Vein endothelial cell (primary cell): ENCODE results near the gene ZNF829. TPM values are rescaled to one million over a fixed set of nuclear protein-coding genes. Genes with fewer than 3 reads are reported as not detected.

Experiments used
- small RNA-seq: library from RNA; depleted of rRNA; stranded (forward); fragments of <200 nt; gene quantifications from one replicate; pipeline ENCODE3, GENCODE V24; 2012
- total RNA-seq: library from RNA; depleted of rRNA; stranded (reverse); fragments of >200 nt; gene quantifications from 2 replicates; pipeline ENCODE4 v1.2.3, GENCODE V29; 2012

ZNF829 gene
- 1.3 and 2.3 TPM in 2 replicates for total RNA-seq

DNA sequence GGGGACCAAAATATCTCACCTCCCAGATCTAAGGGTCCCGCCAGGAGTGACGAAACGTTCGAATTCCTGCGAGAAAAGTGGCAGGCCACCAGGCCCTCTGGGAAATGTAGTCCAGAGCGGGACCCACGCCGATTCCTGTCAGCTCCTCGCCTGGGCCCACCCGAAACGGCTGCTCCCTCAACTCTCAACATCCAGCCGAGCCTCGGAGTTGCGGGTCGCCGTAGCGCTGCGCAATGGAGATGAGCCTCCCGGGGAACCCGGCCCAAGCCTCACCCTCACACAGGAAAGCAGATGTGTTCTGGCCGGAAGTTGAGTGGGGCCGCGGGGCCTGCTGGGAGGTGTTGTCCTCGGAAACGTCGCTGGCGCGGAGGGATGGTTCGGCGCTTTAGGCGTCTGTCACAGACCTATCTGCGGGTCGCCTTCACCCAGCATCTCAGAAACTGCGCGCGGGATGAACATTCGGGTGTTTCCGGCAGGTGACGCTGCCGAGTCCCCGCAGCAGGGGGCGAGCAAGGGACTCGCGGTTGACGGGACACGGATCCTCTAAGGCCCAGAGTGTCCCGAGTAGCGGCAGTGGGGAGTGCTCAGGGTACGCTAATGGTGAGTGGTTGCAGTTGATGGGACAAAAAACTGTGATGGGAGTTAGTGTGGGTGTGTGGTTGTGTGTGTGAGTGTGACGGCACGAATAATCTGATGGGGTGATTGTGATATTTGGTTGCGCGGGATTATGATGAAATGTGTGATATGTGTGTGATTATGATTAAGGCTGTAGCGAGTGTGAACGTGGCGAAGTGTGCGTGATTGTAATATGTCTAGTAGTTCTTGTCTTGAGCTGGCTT is at the start of gene ZNF829, which contains the start of gene ZNF568:
Gene ZNF829, minus strand, starts transcription at position 300 of the 839 bp plus-strand sequence. CDS start 1,124 bp downstream, outside the sequence.
Gene ZNF568, plus strand, starts transcription at position 341 of the 839 bp plus-strand sequence. CDS start 6,439 bp downstream, outside the sequence.

DNA sequence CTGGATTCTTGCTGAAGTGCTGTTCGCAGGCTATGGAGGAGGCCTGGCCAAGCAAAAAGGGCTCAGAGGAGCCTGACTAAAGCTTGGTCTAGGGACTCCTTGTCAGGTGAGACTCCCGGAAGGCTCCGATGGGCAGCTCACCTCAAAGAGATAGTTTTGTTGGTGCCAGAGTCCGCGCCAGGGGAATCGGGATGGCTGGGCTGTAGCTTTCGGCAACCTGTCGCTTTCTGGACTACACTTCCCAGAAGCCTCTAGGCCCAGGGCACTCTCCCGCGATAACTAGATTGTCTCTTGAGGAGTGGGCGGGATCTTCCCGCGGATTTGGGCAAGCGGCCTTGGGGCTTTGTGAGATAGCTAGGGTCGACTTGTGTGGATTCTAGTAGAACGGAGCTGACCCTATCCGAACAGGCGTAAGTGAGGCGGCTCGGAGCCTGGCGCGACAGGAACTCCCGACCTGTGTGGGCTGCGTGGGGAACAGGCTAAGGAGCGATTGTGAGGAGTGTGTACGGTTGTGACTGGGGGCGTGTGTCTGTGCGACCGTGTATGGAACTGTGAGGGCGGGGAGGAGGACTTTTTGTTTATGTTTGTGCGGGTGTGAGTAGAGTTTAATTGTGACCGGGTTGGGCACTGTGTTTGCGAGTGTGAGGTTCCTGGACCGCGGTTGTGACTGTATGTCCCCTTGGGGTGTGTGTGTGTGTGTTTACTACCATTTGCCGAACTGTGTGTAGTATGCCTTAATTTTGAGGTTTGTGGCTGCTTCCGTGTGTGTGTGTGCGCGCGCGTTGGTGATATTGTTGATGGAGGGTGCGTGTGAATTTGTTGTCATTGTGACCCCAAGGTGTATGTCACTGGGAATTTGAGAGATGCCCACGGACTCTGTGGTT is 65.3 kb downstream of the ZNF829 start, which contains the start of gene ZNF345:
Gene ZNF345, plus strand, starts transcription at position 318 of the 884 bp plus-strand sequence. CDS start 25,955 bp downstream, outside the sequence.

Small RNA genes within 50 kb of the gene (small RNA-seq; reads per million reads assigned to genes)
- gene RF00019: not detected

Other genes with a start within 250 kb of the ZNF829 start
- gene ZNF461, start 249.5 kb downstream of the ZNF829 start, total RNA-seq: 4.6 and 7.2 TPM in 2 replicates
- gene ZNF567, start 228.7 kb downstream of the ZNF829 start, total RNA-seq: 5.6 and 7.6 TPM in 2 replicates
- 4.9 and 6.5 TPM in 2 replicates for gene ZNF850, start 143.5 kb downstream of the ZNF829 start, total RNA-seq
- 6.5 and 8.4 TPM in 2 replicates for gene ZNF790, start 77.9 kb downstream of the ZNF829 start, total RNA-seq
- gene ZNF345, start 65.4 kb downstream of the ZNF829 start, total RNA-seq: 3.3 and 3.8 TPM in 2 replicates
- 6.5 and 7.7 TPM in 2 replicates for gene ZNF568, start within 50 bp of the ZNF829 start, total RNA-seq
- 2.9 and 7.0 TPM in 2 replicates for gene ZNF420, start 162.1 kb upstream of the ZNF829 start, total RNA-seq